Panc1 (cell line): ENCODE results near the gene MACIR. TPM values are rescaled to one million over a fixed set of nuclear protein-coding genes. Genes with fewer than 3 reads are reported as not detected.

Experiments used
- ATAC-seq: fragments of 200-7000 bp; cut with Tn5 transposase; 2 replicates; pipeline ENCODE4 v1.9.1; 2020; ENCODE audit warnings: mild to moderate bottlenecking, moderate library complexity
- BruUV-seq: library from RNA; stranded (reverse); fragments of 400-500 nt; replicated peaks from 2 replicates; lab custom pipeline; 2021; lab: Mats Ljungman, UMichigan
- CTCF ChIA-PET: fragments of 300-600 bp; sonication (Branson Sonifier 250); formaldehyde crosslinking; loops from one replicate; lab custom pipeline; 2022; ENCODE audit warnings: antibody characterized with exemption; lab: Charles Lee
- POLR2A ChIA-PET: fragments of 300-600 bp; sonication (Branson Sonifier 250); formaldehyde crosslinking; loops from one replicate; lab custom pipeline; 2022; ENCODE audit warnings: antibody characterized with exemption; lab: Charles Lee
- DNase-seq: peaks from one replicate; pipeline ENCODE4 v3.0.0-alpha.2; 2010; ENCODE audit warnings: low read depth, low spot score
- H3K27ac ChIP-seq: 2 replicates; pipeline ENCODE4 v1.5.1; 2011; ENCODE audit warnings: mild to moderate bottlenecking, low read length, inconsistent platforms
- H3K27me3 ChIP-seq: fragments of 200-500 bp; sonication (Bioruptor generic); 2 replicates; pipeline ENCODE4 v1.6.0; 2014; ENCODE audit warnings: low read length, inconsistent platforms; ENCODE audit not compliant: control insufficient read depth, insufficient read depth
- H3K36me3 ChIP-seq: fragments of 200-500 bp; sonication (Bioruptor generic); 2 replicates; pipeline ENCODE4 v1.5.1; 2014; ENCODE audit warnings: inconsistent platforms, mild to moderate bottlenecking, low read length, moderate library complexity; ENCODE audit not compliant: control insufficient read depth, insufficient read depth
- H3K4me1 ChIP-seq: 2 replicates; pipeline ENCODE4 v1.5.1; 2011; ENCODE audit warnings: inconsistent platforms, mild to moderate bottlenecking, low read length, moderate library complexity; ENCODE audit not compliant: control insufficient read depth, insufficient read depth
- H3K4me3 ChIP-seq, 2 experiments: 2 replicates each; pipeline ENCODE4 v1.5.1; 2011 to 2012; ENCODE audit warnings: low read depth in 2 of 2, low read length in 2 of 2, mild to moderate bottlenecking in 2 of 2, inconsistent platforms in 1 of 2, moderate library complexity in 1 of 2
- H3K9me3 ChIP-seq: fragments of 200-500 bp; sonication (Bioruptor generic); 2 replicates; pipeline ENCODE4 v1.5.1; 2014; ENCODE audit warnings: low read depth, mild to moderate bottlenecking, inconsistent platforms, low read length, moderate library complexity; ENCODE audit not compliant: control insufficient read depth, insufficient read depth
- CTCF ChIP-seq: fragments of 450-650 bp; IDR thresholded peaks from 2 replicates; pipeline ENCODE4 v1.5.1; 2017; ENCODE audit warnings: mild to moderate bottlenecking
- POLR2AphosphoS5 ChIP-seq: IDR thresholded peaks from 2 replicates; pipeline ENCODE4 v1.6.1; 2012; ENCODE audit warnings: mild to moderate bottlenecking, low read depth, low read length, moderate library complexity
- REST ChIP-seq, 2 experiments: IDR thresholded peaks; 2 replicates each; pipeline ENCODE4 v1.6.1; 2011 to 2012; ENCODE audit warnings: low read depth in 2 of 2, control low read depth in 1 of 2, low read length in 1 of 2, mild to moderate bottlenecking in 1 of 2, moderate library complexity in 1 of 2; ENCODE audit not compliant: insufficient read depth in 1 of 2
- SIN3A ChIP-seq: IDR thresholded peaks from 2 replicates; pipeline ENCODE4 v1.6.1; 2012; ENCODE audit warnings: low read depth, mild to moderate bottlenecking, low read length, moderate library complexity, borderline replicate concordance; ENCODE audit not compliant: insufficient read depth
- TCF7L2 ChIP-seq: IDR thresholded peaks from 2 replicates; pipeline ENCODE4 v1.6.1; 2011; ENCODE audit warnings: mild to moderate bottlenecking, low read depth, low read length, inconsistent platforms
- in situ Hi-C: cut with HindIII; loops from 2 replicates; pipeline ENCODE4 v1.10.0; 2016; ENCODE audit warnings: low sequenced_read_pairs, low pct_unique_long_range_greater_than_20kb
- intact Hi-C: fragments of 100-400 bp; cut with micrococcal nuclease; formaldehyde crosslinking; loops from one replicate; pipeline ENCODE4 v1.10.0; 2022; ENCODE audit not compliant: unreplicated experiment
- total RNA-seq: library from RNA; stranded (reverse); gene quantifications from one replicate; pipeline ENCODE4 v1.2.1, GENCODE V29; 2021; ENCODE audit not compliant: unreplicated experiment

The MACIR gene
- total RNA-seq, 1 experiment from 2014 or later = 11.0 TPM

- Histone ChIP-seq H3K36me3 (no peaks in the 10 kb centered on the region), H3K27ac (no peak overlapping the region), H3K9me3 (no peaks in the 10 kb centered on the region), H3K27me3 (no peaks in the 10 kb centered on the region), H3K4me1 (no peaks in the 10 kb centered on the region), H3K4me3 (no peak overlapping the region)
- no TSS peak for BruUV-seq
- ATAC-seq (0 out of 2 replicates have a peak, but pooled peaks have one; percentile 63), DNase-seq (no peak)
- in situ Hi-C loops (no loop called here), intact Hi-C loops (no loop called here)
- CTCF ChIA-PET = no interaction called here
- TF ChIP-seq TCF7L2 (no peak), REST (IDR thresholded peaks at IDR 0.05; ENCODE audit: insufficient read depth in 1 of 2, low read depth in 2 of 2, low read length in 1 of 2) (no peak), CTCF (no peak), POLR2AphosphoS5 (no peak), SIN3A (no peak)
- POLR2A ChIA-PET = no interaction called here
Observed at GRCh38 chr5:103293719-103294118, 35.2 kb downstream of the MACIR start.

- Histone ChIP-seq H3K27ac (no peak overlapping the region), H3K4me1 (no peaks in the 10 kb centered on the region), H3K36me3 (no peaks in the 10 kb centered on the region), H3K4me3 (no peak overlapping the region), H3K9me3 (no peaks in the 10 kb centered on the region), H3K27me3 (no peaks in the 10 kb centered on the region)
- POLR2A ChIA-PET = no interaction called here
- DNase-seq (no peak), ATAC-seq (no peak)
- BruUV-seq = no TSS peak
- TF ChIP-seq SIN3A (no peak), POLR2AphosphoS5 (no peak), CTCF (no peak), REST (IDR thresholded peaks at IDR 0.05; ENCODE audit: insufficient read depth in 1 of 2, low read depth in 2 of 2, low read length in 1 of 2) (no peak), TCF7L2 (no peak)
- intact Hi-C loops (no loop called here), in situ Hi-C loops (no loop called here)
- CTCF ChIA-PET = no interaction called here
Observed at GRCh38 chr5:103294906-103295305, 36.3 kb downstream of the MACIR start.
